ENCODE results near the gene NCK1. TPM values are rescaled to one million over a fixed set of nuclear protein-coding genes. Genes with fewer than 3 reads are reported as not detected.

The NCK1 gene
- total and polyA plus RNA-seq, 2 of the 13 experiments (the other 11 are each of a cell fraction or from before 2014, with no cell fraction given): 14.7 to 30.4 TPM

GRCh38 chr3:136861890-136862616 is at the start of gene NCK1 (continued):
- TF ChIP-seq THAP9 (CRISPR knock-in tag; IDR thresholded peaks at IDR 0.05; ENCODE audit: borderline replicate concordance): peak; percentile 73; the same call in 1 of the 2 replicates
- TF ChIP-seq ZBTB25 (CRISPR knock-in tag; IDR thresholded peaks at IDR 0.05): peak; percentile 74
- peak; percentile 66; the same call in 1 of the 2 replicates for TF ChIP-seq KLF11 (CRISPR knock-in tag; IDR thresholded peaks at IDR 0.05)
- TF ChIP-seq MEF2D (CRISPR knock-in tag; IDR thresholded peaks at IDR 0.05): peak; percentile 49
- TF ChIP-seq ZNF326 (CRISPR knock-in tag; IDR thresholded peaks at IDR 0.05; ENCODE audit: borderline replicate concordance): no peak
- TF ChIP-seq HMG20B (CRISPR knock-in tag; conservative IDR thresholded peaks at IDR 0.05): no peak; the same call in 1 of the 2 replicates
- no peak for TF ChIP-seq HMG20A (CRISPR knock-in tag; IDR thresholded peaks at IDR 0.05; ENCODE audit: borderline replicate concordance)
- TF ChIP-seq ZNF776 (CRISPR knock-in tag; IDR thresholded peaks at IDR 0.05): peak; percentile 95
- peak; percentile 91 for TF ChIP-seq ARNT2 (CRISPR knock-in tag; IDR thresholded peaks at IDR 0.05; ENCODE audit: low read depth)
- TF ChIP-seq ZNF546 (CRISPR knock-in tag; conservative IDR thresholded peaks at IDR 0.05): peak; percentile 23; the same call in 1 of the 2 replicates
- no peak for TF ChIP-seq CEBPB (IDR thresholded peaks at IDR 0.05; ENCODE audit: borderline replicate concordance, low read depth, low read length)
- TF ChIP-seq ZNF891 (CRISPR knock-in tag; IDR thresholded peaks at IDR 0.05): 0 out of 2 replicates have a peak, but pooled peaks have one; percentile 34
- peak; percentile 38; the same call in 1 of the 2 replicates for TF ChIP-seq ZKSCAN8 (CRISPR knock-in tag; IDR thresholded peaks at IDR 0.05; ENCODE audit: borderline replicate concordance)
- peak; percentile 44; the same call in 1 of the 2 replicates for TF ChIP-seq ZNF414 (CRISPR knock-in tag; IDR thresholded peaks at IDR 0.05)
- TF ChIP-seq MXI1 (IDR thresholded peaks at IDR 0.05; ENCODE audit: borderline replicate concordance, low read depth, low read length): peak; percentile 76; the same call in 1 of the 3 replicates
- TF ChIP-seq YEATS4 (CRISPR knock-in tag; IDR thresholded peaks at IDR 0.05; ENCODE audit: borderline replicate concordance): peak; percentile 97
- TF ChIP-seq KLF6 (CRISPR knock-in tag; IDR thresholded peaks at IDR 0.05): peak; percentile 80; the same call in 1 of the 2 replicates
- peak; percentile 78; the same call in 1 of the 2 replicates for TF ChIP-seq NFAT5 (CRISPR knock-in tag; IDR thresholded peaks at IDR 0.05)
